BJ (cell line): Measurements from ENCODE around the gene METTL24. TPM values are rescaled to one million over a fixed set of nuclear protein-coding genes. Genes with fewer than 3 reads are reported as not detected.

Experiments used
- CTCF ChIA-PET: fragments of 350-600 bp; formaldehyde crosslinking; extraction: SDS; loops from one replicate; lab custom pipeline; 2021; ENCODE audit warnings: antibody characterized with exemption, inconsistent platforms; lab: Yijun Ruan, JAX
- POLR2A ChIA-PET: fragments of 300-600 bp; sonication (Branson Sonifier 250); formaldehyde crosslinking; extraction: SDS; loops from one replicate; lab custom pipeline; 2021; ENCODE audit warnings: antibody characterized with exemption; lab: Charles Lee
- DNase-seq: peaks from one replicate; pipeline ENCODE4 v3.0.0-alpha.2; 2011; ENCODE audit warnings: low read depth
- H3K27me3 ChIP-seq: 2 replicates; pipeline ENCODE4 v1.6.0; 2011; ENCODE audit warnings: low read length; ENCODE audit not compliant: control insufficient read depth, insufficient read depth
- H3K36me3 ChIP-seq: 2 replicates; pipeline ENCODE4 v1.5.1; 2011; ENCODE audit warnings: low read length; ENCODE audit not compliant: control insufficient read depth, insufficient read depth
- H3K4me3 ChIP-seq: 2 replicates; pipeline ENCODE4 v1.5.1; 2011; ENCODE audit warnings: low read depth, mild to moderate bottlenecking, control low read depth, low read length
- CTCF ChIP-seq: IDR thresholded peaks from 2 replicates; pipeline ENCODE4 v1.5.1; 2011; ENCODE audit warnings: low read depth, mild to moderate bottlenecking, control low read depth, inconsistent platforms, low read length, moderate library complexity; ENCODE audit not compliant: insufficient read depth
- polyA plus RNA-seq: library from polyadenylated mRNA; depleted of rRNA; stranded (reverse); fragments of >200 nt; gene quantifications from 2 replicates; pipeline ENCODE4 v1.2.3, GENCODE V29; 2011

METTL24 gene
- polyA plus RNA-seq, 1 experiment: 0.31 TPM

GRCh38 chr6:110287462-110288341, 70.4 kb downstream of the METTL24 start:
- H3K4me3 ChIP-seq: no peak overlapping the region
- TF ChIP-seq CTCF: no peak
- ChIA-PET POLR2A (no interaction called here), CTCF (interaction anchor here (1.2 kb wide), 1 partner anchor 25 kb away, joined by 5 read pairs; no protein-coding TSS in a partner anchor)
- H3K27me3 ChIP-seq: peaks cover 2% of the 10 kb centered on the region
- H3K36me3 ChIP-seq: no peaks in the 10 kb centered on the region
- no peak for DNase-seq

DNA sequence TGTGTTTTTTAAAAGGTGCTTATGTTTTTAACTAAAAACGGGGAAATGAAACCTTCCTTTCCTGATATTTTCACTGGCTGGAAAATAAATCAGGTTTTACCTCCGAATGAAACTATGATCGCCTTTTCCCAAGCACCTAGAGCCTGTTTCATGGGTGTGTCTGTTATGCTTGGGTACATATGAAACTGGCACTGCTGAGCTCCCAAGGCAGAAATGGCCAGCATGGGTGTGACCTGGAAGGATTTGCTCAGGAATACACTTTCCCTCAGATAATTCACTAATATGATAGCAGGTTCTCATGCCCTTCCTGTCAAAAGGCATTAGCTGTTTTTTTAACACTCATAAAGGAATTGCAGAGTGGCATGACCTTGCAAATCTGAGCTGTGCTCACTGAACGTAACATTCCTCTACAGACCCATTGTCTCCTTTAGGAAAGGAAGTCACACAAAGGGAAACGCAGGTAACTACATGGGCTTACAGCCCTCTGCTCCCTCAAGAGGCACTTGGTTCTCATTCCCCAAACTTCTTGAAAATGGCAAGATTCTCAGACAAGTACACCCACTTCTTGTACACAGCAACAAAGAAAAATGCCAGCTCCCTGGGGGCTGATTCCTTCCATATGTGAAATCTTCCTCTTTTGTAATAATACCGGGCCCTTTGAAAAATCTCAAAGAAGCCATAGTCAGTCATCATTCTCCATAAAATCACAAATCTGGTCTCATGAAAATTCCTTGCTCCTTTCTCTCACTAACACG, 72.7 kb downstream of the METTL24 start:
- DNase-seq: no peak
- CTCF ChIA-PET: interaction anchor here (0.5 to 1.4 kb wide), 2 partner anchors 13 to 14 kb away, joined by 4 to 5 read pairs; no protein-coding TSS in a partner anchor
- no peak overlapping the region for H3K4me3 ChIP-seq
- no peak for TF ChIP-seq CTCF
- no peaks in the 10 kb centered on the region for H3K36me3 ChIP-seq
- POLR2A ChIA-PET: no interaction called here
- peaks cover 3% of the 10 kb centered on the region for H3K27me3 ChIP-seq

GRCh38 chr6:110284855-110285254, 73.3 kb downstream of the METTL24 start:
- DNase-seq: no peak
- ChIA-PET CTCF (no interaction called here), POLR2A (no interaction called here)
- TF ChIP-seq CTCF: no peak
- H3K36me3 ChIP-seq: no peaks in the 10 kb centered on the region
- no peak overlapping the region for H3K4me3 ChIP-seq
- peaks cover 3% of the 10 kb centered on the region for H3K27me3 ChIP-seq

DNA sequence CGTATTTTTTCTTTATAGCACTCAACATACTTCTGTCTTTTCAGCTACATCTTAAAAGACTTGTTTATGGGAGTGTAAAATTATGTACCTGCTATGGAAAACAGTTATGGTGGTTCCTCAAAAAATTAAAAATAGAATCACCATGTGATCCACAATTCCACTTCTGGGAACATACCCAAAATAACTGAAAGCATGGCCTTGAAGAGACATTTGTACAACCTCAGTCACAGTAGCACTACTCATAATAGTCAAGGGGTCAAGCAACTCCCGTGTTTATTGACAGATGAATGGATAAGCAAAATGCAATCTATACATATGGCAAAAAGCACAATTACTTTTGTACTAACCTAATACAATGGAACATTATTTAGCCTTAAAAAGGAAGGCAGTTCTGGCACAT, 74.5 kb downstream of the METTL24 start:
- Histone ChIP-seq H3K27me3 (peaks cover 3% of the 10 kb centered on the region), H3K4me3 (no peak overlapping the region), H3K36me3 (no peaks in the 10 kb centered on the region)
- DNase-seq: no peak
- CTCF ChIA-PET: interaction anchor here (0.6 kb wide), 1 partner anchor 631 kb away, joined by 3 read pairs; no protein-coding TSS in a partner anchor
- TF ChIP-seq CTCF: no peak
- POLR2A ChIA-PET: no interaction called here

DNA sequence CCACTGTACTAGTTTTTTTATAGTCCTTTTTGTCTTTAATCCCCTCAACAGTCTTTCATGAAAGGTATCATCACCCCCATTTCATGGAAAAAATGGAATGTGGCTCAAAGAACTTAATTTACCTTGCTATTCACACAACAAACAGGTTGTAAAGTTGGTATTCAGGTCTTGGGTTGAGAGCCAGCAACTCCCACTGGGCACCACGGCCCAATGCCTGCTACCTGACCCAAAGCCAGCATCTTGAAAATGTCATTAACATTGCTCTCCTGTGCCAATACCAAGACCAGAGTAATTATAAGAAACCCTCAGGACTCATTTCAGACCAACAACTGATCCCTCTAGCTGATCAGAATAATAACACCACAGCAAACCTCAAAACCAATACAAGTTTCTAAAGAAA, 75.7 kb downstream of the METTL24 start:
- H3K27me3 ChIP-seq: peaks cover 3% of the 10 kb centered on the region
- H3K36me3 ChIP-seq: no peaks in the 10 kb centered on the region
- no peak overlapping the region for H3K4me3 ChIP-seq
- POLR2A ChIA-PET: no interaction called here
- no peak for DNase-seq
- no peak for TF ChIP-seq CTCF
- CTCF ChIA-PET: no interaction called here
